HepG2 (cell line): Measurements from ENCODE around the gene USP12. TPM values are rescaled to one million over a fixed set of nuclear protein-coding genes. Genes with fewer than 3 reads are reported as not detected.

Experiments used
- ATAC-seq: fragments of 200-7000 bp; cut with Tn5 transposase; 3 replicates; pipeline ENCODE4 v1.9.1; 2020; ENCODE audit warnings: mild to moderate bottlenecking, moderate library complexity
- BruUV-seq: library from RNA; stranded (reverse); fragments of 400-500 nt; replicated peaks from 2 replicates; lab custom pipeline; 2021; lab: Mats Ljungman, UMichigan
- CTCF ChIA-PET: fragments of 300-600 bp; formaldehyde crosslinking; extraction: SDS; loops from one replicate; lab custom pipeline; 2021; ENCODE audit warnings: low total read pairs, inconsistent platforms, low intra/inter-chr PET ratio; lab: Yijun Ruan, JAX
- POLR2A ChIA-PET: fragments of 350-600 bp; sonication (Branson Sonifier 250); formaldehyde crosslinking; loops from one replicate; lab custom pipeline; 2020; ENCODE audit warnings: antibody characterized with exemption, inconsistent platforms; lab: Yijun Ruan, JAX
- DNase-seq: peaks from one replicate; pipeline ENCODE4 v3.0.0-alpha.2; 2015; ENCODE audit warnings: low spot score
- FAIRE-seq: peaks from 3 replicates; lab custom pipeline; 2011; peaks lifted over from hg19 to GRCh38; lab: Jason Lieb, UNC
- H2AFZ ChIP-seq: one replicate; pipeline ENCODE4 v1.6.1; 2011; ENCODE audit warnings: low read length, inconsistent platforms
- H3K27ac ChIP-seq: fragments of 300-600 bp; 3 replicates; pipeline ENCODE4 v1.8.0; 2011; ENCODE audit warnings: mixed run types, mild to moderate bottlenecking, mixed read lengths, low read length, inconsistent platforms; ENCODE audit not compliant: insufficient read depth; ENCODE audit errors: extremely low read length
- H3K27me3 ChIP-seq, 2 experiments: fragments of 200-600 bp in 1 of 2; 2 replicates in 1 of 2; 3 replicates in 1 of 2; pipeline versions ENCODE4 v1.6.0 to v1.8.0; 2011; ENCODE audit warnings: low read length in 2 of 2, mild to moderate bottlenecking in 2 of 2, moderate library complexity in 2 of 2, inconsistent platforms in 1 of 2; ENCODE audit not compliant: insufficient read depth in 2 of 2, control insufficient read depth in 1 of 2
- H3K36me3 ChIP-seq, 2 experiments: fragments of 200-600 bp in 1 of 2; replicated peaks in 1 of 2; 2 replicates in 1 of 2; 3 replicates in 1 of 2; pipeline versions ENCODE4 v1.5.1 to v1.8.0; 2011; ENCODE audit warnings: low read length in 2 of 2, inconsistent platforms in 1 of 2; ENCODE audit not compliant: insufficient read depth in 2 of 2, control insufficient read depth in 1 of 2
- H3K4me1 ChIP-seq: 2 replicates; pipeline ENCODE4 v1.5.1; 2012; ENCODE audit warnings: low read length, inconsistent platforms; ENCODE audit not compliant: insufficient read depth
- H3K4me2 ChIP-seq: 2 replicates; pipeline ENCODE4 v1.6.0; 2011; ENCODE audit warnings: low read depth, low read length, inconsistent platforms
- H3K4me3 ChIP-seq, 3 experiments: fragments of 200-600 bp in 1 of 3; sonication (generic), shearing (Covaris generic) in 1 of 3; replicated peaks in 1 of 3; 2 replicates each; pipeline ENCODE4 v1.5.1; 2011 to 2016; ENCODE audit warnings: low read length in 3 of 3, inconsistent platforms in 2 of 3, low read depth in 2 of 3, mild to moderate bottlenecking in 2 of 3, control low read depth in 1 of 3, mixed read lengths in 1 of 3; ENCODE audit not compliant: insufficient read depth in 1 of 3
- H3K79me2 ChIP-seq: one replicate; pipeline ENCODE4 v1.6.1; 2011; ENCODE audit warnings: low read length, inconsistent platforms; ENCODE audit not compliant: insufficient read depth
- H3K9ac ChIP-seq: 2 replicates; pipeline ENCODE4 v1.6.0; 2011; ENCODE audit warnings: mild to moderate bottlenecking, low read depth, low read length, inconsistent platforms; ENCODE audit not compliant: insufficient read depth
- H3K9me3 ChIP-seq: 2 replicates; pipeline ENCODE4 v1.5.1; 2012; ENCODE audit warnings: mild to moderate bottlenecking, low read length
- H4K20me1 ChIP-seq: 2 replicates; pipeline ENCODE4 v1.6.0; 2011; ENCODE audit warnings: inconsistent platforms, mild to moderate bottlenecking, low read length, moderate library complexity; ENCODE audit not compliant: insufficient read depth
- HDAC6 ChIP-seq: fragments of 200-600 bp; sonication (generic); IDR thresholded peaks from 2 replicates; pipeline ENCODE4 v1.7.0; 2017; ENCODE audit warnings: mild to moderate bottlenecking, antibody characterized with exemption, low read length, low read depth
- RXRB ChIP-seq: IDR thresholded peaks from 2 replicates; pipeline ENCODE4 v1.6.1; 2016; ENCODE audit warnings: borderline replicate concordance, missing genetic modification reagents, missing compliant biosample characterization
- ZNF292 ChIP-seq: sonication (generic); formaldehyde crosslinking; IDR thresholded peaks from 2 replicates; pipeline ENCODE4 v1.8.1; 2022; ENCODE audit warnings: mild to moderate bottlenecking, low read depth, missing genetic modification reagents, borderline replicate concordance
- ZNF430 ChIP-seq: sonication (generic); formaldehyde crosslinking; IDR thresholded peaks from 2 replicates; pipeline ENCODE4 v1.9.0; 2021; ENCODE audit warnings: mild to moderate bottlenecking, missing genetic modification reagents
- WGBS: methylation state at CpG from one replicate; pipeline ENCODE4 v1.1.6; 2017; ENCODE audit warnings: low lambda C conversion rate; 5-methylcytosine and 5-hydroxymethylcytosine counted together
- in situ Hi-C: cut with HindIII; loops from 2 replicates; pipeline ENCODE4 v1.10.0; 2017; ENCODE audit warnings: low pct_unique_long_range_greater_than_20kb; ENCODE audit not compliant: extremely low pct_ligation_motif_present
- intact Hi-C: fragments of 100-400 bp; cut with micrococcal nuclease; formaldehyde crosslinking; loops from one replicate; pipeline ENCODE4 v1.10.0; 2022; ENCODE audit not compliant: unreplicated experiment
- polyA plus RNA-seq, 8 experiments: library from polyadenylated mRNA; depleted of rRNA in 3 of 8; stranded (reverse) in 7 of 8; unstranded in 1 of 8; fragments of >200 nt; fragmentation: Illumina TruSeq in 4 of 8; extraction: Trizol in 4 of 8; gene quantifications; 2 replicates each; pipeline versions ENCODE4 v1.2.1 to v1.2.3, GENCODE V29; 2011 to 2016; ENCODE audit warnings: low read depth in 4 of 8, missing spikeins in 1 of 8, mixed read lengths in 1 of 8; ENCODE audit not compliant: insufficient read depth in 1 of 8
- total RNA-seq, 5 experiments: library from RNA; depleted of rRNA; stranded (reverse); fragments of >200 nt; fragmentation: Illumina TruSeq; extraction: Trizol; gene quantifications; 2 replicates each; pipeline ENCODE4 v1.2.3, GENCODE V29; 2016; ENCODE audit warnings: low read depth in 1 of 5
- TF ChIP-seq, protein P1 (sequence below): sonication (generic); formaldehyde crosslinking; IDR thresholded peaks from 2 replicates; pipeline ENCODE4 v1.5.0; 2020; ENCODE audit warnings: mild to moderate bottlenecking, missing genetic modification reagents

The USP12 gene
- total and polyA plus RNA-seq, 2 of the 13 experiments (the other 11 are each of a cell fraction or from before 2014, with no cell fraction given): 9.8 to 19.5 TPM

GRCh38 chr13:27120011-27120410, 51.6 kb downstream of the USP12 start (continued):
- TF ChIP-seq ZNF430 (CRISPR knock-in tag) (no peak), RXRB (no peak), HDAC6 (no peak)
- TF ChIP-seq, protein P1, sequence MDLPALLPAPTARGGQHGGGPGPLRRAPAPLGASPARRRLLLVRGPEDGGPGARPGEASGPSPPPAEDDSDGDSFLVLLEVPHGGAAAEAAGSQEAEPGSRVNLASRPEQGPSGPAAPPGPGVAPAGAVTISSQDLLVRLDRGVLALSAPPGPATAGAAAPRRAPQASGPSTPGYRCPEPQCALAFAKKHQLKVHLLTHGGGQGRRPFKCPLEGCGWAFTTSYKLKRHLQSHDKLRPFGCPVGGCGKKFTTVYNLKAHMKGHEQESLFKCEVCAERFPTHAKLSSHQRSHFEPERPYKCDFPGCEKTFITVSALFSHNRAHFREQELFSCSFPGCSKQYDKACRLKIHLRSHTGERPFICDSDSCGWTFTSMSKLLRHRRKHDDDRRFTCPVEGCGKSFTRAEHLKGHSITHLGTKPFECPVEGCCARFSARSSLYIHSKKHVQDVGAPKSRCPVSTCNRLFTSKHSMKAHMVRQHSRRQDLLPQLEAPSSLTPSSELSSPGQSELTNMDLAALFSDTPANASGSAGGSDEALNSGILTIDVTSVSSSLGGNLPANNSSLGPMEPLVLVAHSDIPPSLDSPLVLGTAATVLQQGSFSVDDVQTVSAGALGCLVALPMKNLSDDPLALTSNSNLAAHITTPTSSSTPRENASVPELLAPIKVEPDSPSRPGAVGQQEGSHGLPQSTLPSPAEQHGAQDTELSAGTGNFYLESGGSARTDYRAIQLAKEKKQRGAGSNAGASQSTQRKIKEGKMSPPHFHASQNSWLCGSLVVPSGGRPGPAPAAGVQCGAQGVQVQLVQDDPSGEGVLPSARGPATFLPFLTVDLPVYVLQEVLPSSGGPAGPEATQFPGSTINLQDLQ (CRISPR knock-in tag): no peak

DNA sequence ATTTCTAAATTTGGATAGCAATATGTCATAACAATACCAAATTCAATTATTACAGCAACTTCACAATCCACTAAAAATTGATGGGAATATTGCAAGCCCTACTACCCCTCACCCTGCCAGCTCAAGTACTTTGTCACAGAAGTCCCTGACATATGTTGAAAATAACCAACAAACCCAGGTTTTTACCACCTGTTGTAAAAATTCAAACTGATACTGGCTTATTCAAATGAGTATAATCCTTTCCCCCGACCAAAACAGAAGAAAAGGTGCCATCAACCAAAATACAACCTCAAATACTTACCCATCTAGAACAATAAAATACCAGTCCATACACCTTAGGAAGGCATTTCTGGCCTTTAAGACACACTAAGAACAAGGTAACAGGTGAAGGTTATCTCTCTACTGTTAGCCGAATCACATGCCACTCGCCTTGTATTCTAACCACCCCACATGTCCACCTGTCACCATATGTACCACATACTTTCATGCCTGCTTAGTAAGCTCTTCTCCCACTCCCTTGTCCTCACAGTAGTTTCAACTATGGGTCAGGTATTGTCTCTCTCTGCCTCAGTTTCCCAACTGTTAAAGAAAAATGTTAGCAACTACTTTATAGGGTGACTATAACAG, 53.1 kb downstream of the USP12 start:
- Histone ChIP-seq H3K4me1 (peaks cover 8% of the 10 kb centered on the region), H3K79me2 (peaks cover 25% of the 10 kb centered on the region), H3K9me3 (peaks cover 4% of the 10 kb centered on the region; the same call in 1 of the 2 replicates), H3K9ac (no peak overlapping the region)
- ATAC-seq (no peak), DNase-seq (no peak), FAIRE-seq (no peak)
- no TSS peak for BruUV-seq
- CTCF ChIA-PET: no interaction called here
- WGBS: 95% methylated on average over 3 of the region's 3 CpGs
- TF ChIP-seq ZNF292 (CRISPR knock-in tag): no peak
- TF ChIP-seq, all 625 proteins: peak for 0
- intact Hi-C loops (no loop called here), in situ Hi-C loops (no loop called here)
- Histone ChIP-seq H3K36me3 (peaks cover 0 to 6% of the 10 kb centered on the region in 2 experiments; a peak in 1 of 5 replicates), H3K4me2 (no peak overlapping the region), H3K27ac (no peak overlapping the region), H2AFZ (no peak overlapping the region), H3K27me3 (no peaks in the 10 kb centered on the region), H3K4me3 (no peak overlapping the region), H4K20me1 (no peaks in the 10 kb centered on the region; the same call in 1 of the 2 replicates)
- POLR2A ChIA-PET: no interaction called here
